ENCODE results near the gene NDC1. TPM values are rescaled to one million over a fixed set of nuclear protein-coding genes. Genes with fewer than 3 reads are reported as not detected.

NDC1 gene
- total RNA-seq, 1 experiment from 2014 or later: 130 TPM

DNA sequence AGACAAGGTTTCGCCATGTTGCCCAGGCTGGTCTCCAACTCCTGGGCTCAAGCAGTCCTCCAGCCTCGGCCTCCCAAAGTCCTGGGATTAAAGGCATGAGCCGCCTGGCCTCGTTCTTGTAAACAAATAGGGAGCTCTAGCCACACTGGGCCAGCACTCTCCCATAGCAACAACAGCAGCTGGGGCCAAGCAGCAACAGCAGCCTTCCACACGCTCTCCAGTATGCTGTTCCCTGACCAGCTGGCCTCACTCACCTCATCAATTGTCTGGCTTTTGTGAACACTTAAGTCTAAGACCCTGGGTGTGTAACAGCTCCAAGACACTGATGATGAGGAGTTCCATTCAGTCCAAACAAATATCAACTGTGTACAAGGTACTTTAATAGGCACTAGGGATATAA lies 82.2 kb downstream of the NDC1 start:
- H3K4me2 ChIP-seq (ENCODE audit: low read depth, low read length, poor library complexity, severe bottlenecking): no peak overlapping the region
- H4K20me1 ChIP-seq (ENCODE audit: insufficient read depth, low read depth, low read length): no peaks in the 10 kb centered on the region
- H3K4me3 ChIP-seq (ENCODE audit: low read length): no peak overlapping the region
- no peaks in the 10 kb centered on the region for H3K9me2 ChIP-seq (replicated peaks; ENCODE audit: insufficient read depth, low read length)
- no peak for DNase-seq
- no peaks in the 10 kb centered on the region for H3K36me3 ChIP-seq (ENCODE audit: insufficient read depth, low read length)
- no peak overlapping the region for H3K9ac ChIP-seq (ENCODE audit: low read length)
- H3K9me3 ChIP-seq (ENCODE audit: low read length): no peaks in the 10 kb centered on the region
- no peak overlapping the region for H3K27ac ChIP-seq (ENCODE audit: low read length)
- H2AFZ ChIP-seq (ENCODE audit: low read length): no peak overlapping the region
- no peaks in the 10 kb centered on the region for H3K79me2 ChIP-seq (ENCODE audit: low read length)
- no peaks in the 10 kb centered on the region for H3K27me3 ChIP-seq (ENCODE audit: low read length)
- no peaks in the 10 kb centered on the region for H3K4me1 ChIP-seq (ENCODE audit: low read length)

DNA sequence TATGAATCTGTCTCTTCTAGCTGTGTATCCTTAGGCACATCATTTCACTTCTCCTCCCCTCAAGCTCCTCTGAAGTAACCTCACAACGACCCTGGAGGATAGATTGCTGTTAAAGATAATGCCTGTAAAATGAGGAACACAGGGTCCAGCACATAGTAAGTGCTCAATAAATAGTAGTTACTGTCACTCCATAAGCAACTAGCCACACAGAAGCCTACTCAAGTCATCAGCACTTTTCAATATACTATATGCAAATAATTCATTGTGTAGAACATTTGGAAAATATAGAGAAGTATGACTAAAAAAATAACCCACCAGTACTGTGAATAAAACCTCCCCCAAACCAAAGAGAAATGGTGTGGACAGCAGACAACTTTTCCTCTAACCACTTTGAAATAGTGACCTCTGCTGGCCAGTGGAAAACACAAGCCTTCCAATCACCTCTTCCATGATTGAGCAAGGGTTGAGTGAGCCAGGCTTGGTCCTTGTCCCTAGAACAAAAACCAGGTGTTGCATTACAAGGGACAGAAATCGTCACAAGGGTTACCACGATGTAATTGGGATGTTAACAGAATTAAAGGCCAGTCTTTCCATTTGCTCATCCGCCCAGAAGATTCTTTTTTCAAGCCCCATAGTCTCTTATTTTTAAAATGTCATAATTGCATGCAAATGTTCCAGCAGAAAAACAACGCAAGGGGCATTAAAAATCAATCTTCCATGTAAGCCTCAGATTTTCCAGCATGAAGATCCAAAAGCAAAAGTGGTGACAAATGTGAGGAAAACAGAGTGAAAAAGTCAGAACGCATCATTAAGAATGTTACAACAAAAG lies 83.4 kb downstream of the NDC1 start:
- Histone ChIP-seq H4K20me1 (ENCODE audit: insufficient read depth, low read depth, low read length) (no peaks in the 10 kb centered on the region), H3K9me2 (replicated peaks; ENCODE audit: insufficient read depth, low read length) (no peaks in the 10 kb centered on the region), H3K79me2 (ENCODE audit: low read length) (no peaks in the 10 kb centered on the region), H2AFZ (ENCODE audit: low read length) (no peak overlapping the region), H3K9me3 (ENCODE audit: low read length) (no peaks in the 10 kb centered on the region), H3K27me3 (ENCODE audit: low read length) (no peaks in the 10 kb centered on the region), H3K36me3 (ENCODE audit: insufficient read depth, low read length) (no peaks in the 10 kb centered on the region), H3K4me1 (ENCODE audit: low read length) (no peaks in the 10 kb centered on the region), H3K9ac (ENCODE audit: low read length) (no peak overlapping the region), H3K4me2 (ENCODE audit: low read depth, low read length, poor library complexity, severe bottlenecking) (no peak overlapping the region), H3K27ac (ENCODE audit: low read length) (no peak overlapping the region), H3K4me3 (ENCODE audit: low read length) (no peak overlapping the region)
- peak; percentile 75 for DNase-seq

DNA sequence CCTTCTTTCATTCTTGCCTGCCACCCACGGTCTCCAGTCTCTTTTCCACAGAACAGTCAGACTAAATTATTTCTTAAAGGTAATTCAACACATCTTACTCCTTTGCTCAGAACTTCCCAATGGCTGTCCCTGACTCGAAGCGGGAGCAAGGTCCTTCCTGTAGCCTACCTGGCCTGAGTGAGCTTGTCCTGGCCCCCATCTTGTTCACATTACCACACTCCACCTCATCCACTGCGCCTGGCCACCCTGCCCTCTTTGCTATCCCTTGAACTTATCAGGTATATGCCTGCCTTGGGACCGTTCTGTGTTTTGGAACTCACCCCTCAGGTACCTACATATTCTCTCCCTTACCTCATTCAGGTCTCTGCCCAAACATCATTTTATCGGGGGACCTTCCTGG lies 85.8 kb downstream of the NDC1 start:
- H3K27ac ChIP-seq (ENCODE audit: low read length): no peak overlapping the region
- no peaks in the 10 kb centered on the region for H4K20me1 ChIP-seq (ENCODE audit: insufficient read depth, low read depth, low read length)
- no peaks in the 10 kb centered on the region for H3K4me1 ChIP-seq (ENCODE audit: low read length)
- no peak for DNase-seq
- H3K9me3 ChIP-seq (ENCODE audit: low read length): no peaks in the 10 kb centered on the region
- no peak overlapping the region for H3K9ac ChIP-seq (ENCODE audit: low read length)
- no peaks in the 10 kb centered on the region for H3K27me3 ChIP-seq (ENCODE audit: low read length)
- no peak overlapping the region for H3K4me3 ChIP-seq (ENCODE audit: low read length)
- H3K4me2 ChIP-seq (ENCODE audit: low read depth, low read length, poor library complexity, severe bottlenecking): no peak overlapping the region
- no peaks in the 10 kb centered on the region for H3K9me2 ChIP-seq (replicated peaks; ENCODE audit: insufficient read depth, low read length)
- no peaks in the 10 kb centered on the region for H3K79me2 ChIP-seq (ENCODE audit: low read length)
- H2AFZ ChIP-seq (ENCODE audit: low read length): no peak overlapping the region
- no peaks in the 10 kb centered on the region for H3K36me3 ChIP-seq (ENCODE audit: insufficient read depth, low read length)

GRCh38 chr1:53747841-53748240 lies 90.3 kb downstream of the NDC1 start:
- no peaks in the 10 kb centered on the region for H3K79me2 ChIP-seq (ENCODE audit: low read length)
- DNase-seq: no peak
- H3K9me3 ChIP-seq (ENCODE audit: low read length): no peaks in the 10 kb centered on the region
- H4K20me1 ChIP-seq (ENCODE audit: insufficient read depth, low read depth, low read length): no peaks in the 10 kb centered on the region
- H3K9me2 ChIP-seq (replicated peaks; ENCODE audit: insufficient read depth, low read length): no peaks in the 10 kb centered on the region
- H3K27ac ChIP-seq (ENCODE audit: low read length): no peak overlapping the region
- H2AFZ ChIP-seq (ENCODE audit: low read length): no peak overlapping the region
- H3K4me2 ChIP-seq (ENCODE audit: low read depth, low read length, poor library complexity, severe bottlenecking): no peak overlapping the region
- no peak overlapping the region for H3K9ac ChIP-seq (ENCODE audit: low read length)
- no peak overlapping the region for H3K4me3 ChIP-seq (ENCODE audit: low read length)
- no peaks in the 10 kb centered on the region for H3K27me3 ChIP-seq (ENCODE audit: low read length)
- H3K4me1 ChIP-seq (ENCODE audit: low read length): no peaks in the 10 kb centered on the region
- H3K36me3 ChIP-seq (ENCODE audit: insufficient read depth, low read length): no peaks in the 10 kb centered on the region

DNA sequence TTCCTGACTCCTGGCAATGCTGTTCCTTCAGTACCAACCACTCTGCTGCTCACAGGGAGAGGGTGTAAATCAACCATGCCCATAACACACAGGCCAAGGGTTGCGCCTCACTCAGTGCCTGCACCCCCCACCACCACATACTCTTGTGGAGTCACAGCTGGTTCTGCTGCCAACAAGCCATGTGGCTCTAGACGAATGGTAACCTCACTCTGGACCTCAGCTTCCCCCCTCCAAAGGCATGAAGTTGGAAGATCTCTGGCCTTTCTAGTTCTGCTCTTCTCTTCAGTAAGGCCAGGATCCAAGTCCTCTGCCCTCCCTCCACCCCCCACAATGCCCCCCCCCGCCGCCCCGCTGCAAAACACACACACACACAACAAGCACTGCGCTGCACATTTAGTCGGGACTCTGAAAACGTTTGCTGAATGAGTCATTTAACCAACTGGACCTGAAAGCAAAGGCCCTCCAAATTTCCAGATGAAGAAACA lies 97.4 kb downstream of the NDC1 start:
- H3K4me2 ChIP-seq (ENCODE audit: low read depth, low read length, poor library complexity, severe bottlenecking): no peak overlapping the region
- peaks cover 3% of the 10 kb centered on the region; the same call in 1 of the 2 replicates for H3K4me1 ChIP-seq (ENCODE audit: low read length)
- no peak overlapping the region for H3K27ac ChIP-seq (ENCODE audit: low read length)
- no peak for DNase-seq
- H3K36me3 ChIP-seq (ENCODE audit: insufficient read depth, low read length): no peaks in the 10 kb centered on the region
- H3K9ac ChIP-seq (ENCODE audit: low read length): no peak overlapping the region
- no peaks in the 10 kb centered on the region for H3K27me3 ChIP-seq (ENCODE audit: low read length)
- no peaks in the 10 kb centered on the region for H3K79me2 ChIP-seq (ENCODE audit: low read length)
- no peaks in the 10 kb centered on the region for H4K20me1 ChIP-seq (ENCODE audit: insufficient read depth, low read depth, low read length)
- no peak overlapping the region for H3K4me3 ChIP-seq (ENCODE audit: low read length)
- H2AFZ ChIP-seq (ENCODE audit: low read length): no peak overlapping the region
- H3K9me2 ChIP-seq (replicated peaks; ENCODE audit: insufficient read depth, low read length): no peaks in the 10 kb centered on the region
- H3K9me3 ChIP-seq (ENCODE audit: low read length): no peaks in the 10 kb centered on the region

GRCh38 chr1:53739109-53739681 lies 98.9 kb downstream of the NDC1 start, which contains the start of gene GLIS1:
TSS of gene GLIS1 (minus strand) at chr1:53739164. CDS start at chr1:53738064, 1,100 bp downstream.
- Histone ChIP-seq H3K36me3 (ENCODE audit: insufficient read depth, low read length) (no peaks in the 10 kb centered on the region), H3K4me3 (ENCODE audit: low read length) (peak within 1 kb of the TSS; percentile 56; the same call in 1 of the 2 replicates), H3K9me2 (replicated peaks; ENCODE audit: insufficient read depth, low read length) (no peaks in the 10 kb centered on the region), H4K20me1 (ENCODE audit: insufficient read depth, low read depth, low read length) (no peaks in the 10 kb centered on the region), H3K27ac (ENCODE audit: low read length) (no peak within 1 kb of the TSS), H3K27me3 (ENCODE audit: low read length) (no peaks in the 10 kb centered on the region), H3K79me2 (ENCODE audit: low read length) (no peaks in the 10 kb centered on the region), H3K9ac (ENCODE audit: low read length) (peak within 1 kb of the TSS; percentile 43; the same call in 1 of the 2 replicates), H3K9me3 (ENCODE audit: low read length) (no peaks in the 10 kb centered on the region), H2AFZ (ENCODE audit: low read length) (no peak within 1 kb of the TSS), H3K4me1 (ENCODE audit: low read length) (peaks cover 3% of the 10 kb centered on the region; the same call in 1 of the 2 replicates), H3K4me2 (ENCODE audit: low read depth, low read length, poor library complexity, severe bottlenecking) (peak within 1 kb of the TSS; percentile 56)
- peak; percentile 84 for DNase-seq

DNA sequence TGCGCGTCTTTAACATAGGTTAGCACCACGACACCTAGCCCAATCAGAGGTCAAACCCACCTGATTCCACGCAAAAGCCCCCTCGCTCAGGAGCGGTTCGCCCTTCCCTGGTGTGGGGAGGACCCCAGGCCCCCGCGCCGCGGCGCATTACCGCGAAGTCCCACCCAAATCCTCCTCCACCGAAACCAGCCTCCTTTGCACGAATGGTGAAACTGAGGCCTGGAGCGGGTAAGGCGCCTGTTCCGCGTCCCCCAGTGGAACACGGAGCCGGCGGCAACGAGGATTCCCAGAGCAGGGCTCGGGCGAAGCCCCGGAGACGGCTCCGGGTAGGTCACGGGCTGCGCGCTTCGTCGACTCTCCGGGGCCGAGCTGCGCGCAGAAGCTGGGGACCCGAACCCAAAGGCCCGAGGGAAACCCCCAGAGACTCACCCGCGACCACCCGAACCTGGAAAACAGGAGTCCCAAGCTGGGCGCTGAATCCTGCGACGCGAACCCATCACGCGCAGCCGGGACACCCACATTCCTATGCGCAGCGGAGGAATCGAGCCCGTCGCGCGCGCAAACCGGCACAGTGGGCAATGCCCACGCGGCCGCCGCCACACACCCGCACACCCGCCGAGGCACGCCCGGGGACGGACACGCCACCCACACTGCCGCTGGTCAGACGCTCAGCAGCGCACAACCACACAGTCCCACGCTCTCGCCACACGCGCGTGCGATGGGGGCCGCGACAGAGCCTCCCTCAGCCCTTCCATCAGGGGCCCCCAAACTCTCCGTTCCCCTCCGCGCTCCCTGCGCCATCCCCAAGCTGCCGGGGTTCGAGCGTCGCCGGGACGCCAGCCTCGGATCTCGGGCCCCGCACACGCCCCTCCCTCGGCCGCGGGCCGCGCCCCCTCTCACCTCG lies 99.6 kb downstream of the NDC1 start:
- peaks cover 3% of the 10 kb centered on the region; the same call in 1 of the 2 replicates for H3K4me1 ChIP-seq (ENCODE audit: low read length)
- peak overlapping the region; percentile 43; the same call in 1 of the 2 replicates for H3K9ac ChIP-seq (ENCODE audit: low read length)
- peak overlapping the region; percentile 56; the same call in 1 of the 2 replicates for H3K4me3 ChIP-seq (ENCODE audit: low read length)

More for the DNA sequence above, 99.6 kb downstream of the NDC1 start:
- no peak for DNase-seq
- Histone ChIP-seq H2AFZ (ENCODE audit: low read length) (no peak overlapping the region), H4K20me1 (ENCODE audit: insufficient read depth, low read depth, low read length) (no peaks in the 10 kb centered on the region), H3K9me3 (ENCODE audit: low read length) (no peaks in the 10 kb centered on the region), H3K9me2 (replicated peaks; ENCODE audit: insufficient read depth, low read length) (no peaks in the 10 kb centered on the region), H3K27me3 (ENCODE audit: low read length) (no peaks in the 10 kb centered on the region), H3K36me3 (ENCODE audit: insufficient read depth, low read length) (no peaks in the 10 kb centered on the region), H3K4me2 (ENCODE audit: low read depth, low read length, poor library complexity, severe bottlenecking) (peak overlapping the region; percentile 56), H3K27ac (ENCODE audit: low read length) (no peak overlapping the region), H3K79me2 (ENCODE audit: low read length) (no peaks in the 10 kb centered on the region)

Measured in Karpas-422 (cell line).